ENCODE data around the gene RAPGEF5.

The RAPGEF5 gene

GRCh38 chr7:22159341-22159740 is 197.6 kb downstream of the RAPGEF5 start:
- TF ChIP-seq SPI1 (IDR thresholded peaks at IDR 0.05; ENCODE audit: borderline replicate concordance, low read depth) = no peak
- no peak for TF ChIP-seq CTCF (IDR thresholded peaks at IDR 0.05; ENCODE audit: insufficient read depth, low read length)
- no peak for TF ChIP-seq POLR2AphosphoS5 (IDR thresholded peaks at IDR 0.05; ENCODE audit: low read depth)
- TF ChIP-seq GABPA (IDR thresholded peaks at IDR 0.05; ENCODE audit: low read depth) = no peak
- TF ChIP-seq, protein P1, sequence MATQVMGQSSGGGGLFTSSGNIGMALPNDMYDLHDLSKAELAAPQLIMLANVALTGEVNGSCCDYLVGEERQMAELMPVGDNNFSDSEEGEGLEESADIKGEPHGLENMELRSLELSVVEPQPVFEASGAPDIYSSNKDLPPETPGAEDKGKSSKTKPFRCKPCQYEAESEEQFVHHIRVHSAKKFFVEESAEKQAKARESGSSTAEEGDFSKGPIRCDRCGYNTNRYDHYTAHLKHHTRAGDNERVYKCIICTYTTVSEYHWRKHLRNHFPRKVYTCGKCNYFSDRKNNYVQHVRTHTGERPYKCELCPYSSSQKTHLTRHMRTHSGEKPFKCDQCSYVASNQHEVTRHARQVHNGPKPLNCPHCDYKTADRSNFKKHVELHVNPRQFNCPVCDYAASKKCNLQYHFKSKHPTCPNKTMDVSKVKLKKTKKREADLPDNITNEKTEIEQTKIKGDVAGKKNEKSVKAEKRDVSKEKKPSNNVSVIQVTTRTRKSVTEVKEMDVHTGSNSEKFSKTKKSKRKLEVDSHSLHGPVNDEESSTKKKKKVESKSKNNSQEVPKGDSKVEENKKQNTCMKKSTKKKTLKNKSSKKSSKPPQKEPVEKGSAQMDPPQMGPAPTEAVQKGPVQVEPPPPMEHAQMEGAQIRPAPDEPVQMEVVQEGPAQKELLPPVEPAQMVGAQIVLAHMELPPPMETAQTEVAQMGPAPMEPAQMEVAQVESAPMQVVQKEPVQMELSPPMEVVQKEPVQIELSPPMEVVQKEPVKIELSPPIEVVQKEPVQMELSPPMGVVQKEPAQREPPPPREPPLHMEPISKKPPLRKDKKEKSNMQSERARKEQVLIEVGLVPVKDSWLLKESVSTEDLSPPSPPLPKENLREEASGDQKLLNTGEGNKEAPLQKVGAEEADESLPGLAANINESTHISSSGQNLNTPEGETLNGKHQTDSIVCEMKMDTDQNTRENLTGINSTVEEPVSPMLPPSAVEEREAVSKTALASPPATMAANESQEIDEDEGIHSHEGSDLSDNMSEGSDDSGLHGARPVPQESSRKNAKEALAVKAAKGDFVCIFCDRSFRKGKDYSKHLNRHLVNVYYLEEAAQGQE (IDR thresholded peaks at IDR 0.05; ENCODE audit: insufficient replicate concordance, low read depth) = no peak
- H3K27me3 ChIP-seq (ENCODE audit: insufficient read depth, poor library complexity, severe bottlenecking) = no peaks in the 10 kb centered on the region

DNA sequence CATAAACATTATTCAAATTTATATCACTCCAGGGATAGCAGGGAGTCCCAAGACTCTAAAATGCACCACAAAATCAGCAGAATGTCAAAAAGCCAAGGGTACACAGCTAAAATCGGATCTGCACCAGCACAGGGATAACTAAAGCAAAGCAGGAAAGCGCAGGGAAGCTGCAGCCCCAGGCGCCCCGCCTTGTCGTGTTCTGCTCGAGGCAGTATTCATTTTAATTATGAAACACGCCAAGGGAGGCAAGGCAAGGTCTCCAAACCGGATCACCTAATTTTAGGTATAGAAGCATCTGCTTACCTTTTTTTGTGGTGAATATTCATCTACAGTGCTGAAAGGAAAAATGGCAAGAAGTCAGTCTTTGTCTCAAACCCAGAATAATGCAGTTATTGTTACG is 199.4 kb downstream of the RAPGEF5 start:
- no peak for TF ChIP-seq SPI1 (IDR thresholded peaks at IDR 0.05; ENCODE audit: borderline replicate concordance, low read depth)
- no peak for TF ChIP-seq GABPA (IDR thresholded peaks at IDR 0.05; ENCODE audit: low read depth)
- TF ChIP-seq CTCF (IDR thresholded peaks at IDR 0.05; ENCODE audit: insufficient read depth, low read length) = no peak
- no peak for TF ChIP-seq POLR2AphosphoS5 (IDR thresholded peaks at IDR 0.05; ENCODE audit: low read depth)
- TF ChIP-seq, protein P1 (IDR thresholded peaks at IDR 0.05; ENCODE audit: insufficient replicate concordance, low read depth) = no peak
- Histone ChIP-seq H3K4me3 (replicated peaks; ENCODE audit: insufficient read depth, low read length) (no peak overlapping the region), H3K27me3 (ENCODE audit: insufficient read depth, poor library complexity, severe bottlenecking) (no peaks in the 10 kb centered on the region), H3K27ac (replicated peaks) (no peak overlapping the region)
- DNase-seq (ENCODE audit: low read depth in 1 of 2, low spot score in 1 of 2) = no peak

More at GRCh38 chr7:22159341-22159740, 197.6 kb downstream of the RAPGEF5 start:
- H3K27ac ChIP-seq (replicated peaks) = no peak overlapping the region
- H3K4me3 ChIP-seq (replicated peaks; ENCODE audit: insufficient read depth, low read length) = no peak overlapping the region
- DNase-seq (ENCODE audit: low read depth in 1 of 2, low spot score in 1 of 2) = no peak

DNA sequence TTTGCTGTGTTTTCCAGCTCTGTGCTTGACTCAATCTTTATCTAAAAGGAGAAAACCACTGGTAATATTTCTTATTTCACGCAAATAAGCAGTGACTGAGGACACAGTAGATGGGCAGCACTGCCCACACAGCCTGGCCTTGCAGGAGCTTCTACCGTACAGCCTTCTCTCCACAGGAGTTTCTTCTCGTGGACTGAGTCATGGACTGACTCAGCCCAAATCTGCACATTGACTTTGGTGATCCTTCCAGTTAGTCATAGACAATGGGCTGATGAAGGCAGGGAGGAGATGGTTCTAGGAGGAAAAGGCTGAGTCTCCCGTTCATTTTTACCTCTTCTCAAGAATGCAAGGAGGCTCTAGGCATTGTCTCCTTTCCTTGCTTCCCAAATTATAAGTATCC is 200.7 kb downstream of the RAPGEF5 start:
- TF ChIP-seq, protein P1 (IDR thresholded peaks at IDR 0.05; ENCODE audit: insufficient replicate concordance, low read depth) = no peak
- TF ChIP-seq POLR2AphosphoS5 (IDR thresholded peaks at IDR 0.05; ENCODE audit: low read depth) (no peak), SPI1 (IDR thresholded peaks at IDR 0.05; ENCODE audit: borderline replicate concordance, low read depth) (no peak)
- no peak for DNase-seq (ENCODE audit: low read depth in 1 of 2, low spot score in 1 of 2)
- Histone ChIP-seq H3K4me3 (replicated peaks; ENCODE audit: insufficient read depth, low read length) (no peak overlapping the region), H3K27me3 (ENCODE audit: insufficient read depth, poor library complexity, severe bottlenecking) (no peaks in the 10 kb centered on the region), H3K27ac (replicated peaks) (no peak overlapping the region)

Data from HL-60 (cell line).